ENCODE measurements around the gene LUZP1.

Gene LUZP1

DNA sequence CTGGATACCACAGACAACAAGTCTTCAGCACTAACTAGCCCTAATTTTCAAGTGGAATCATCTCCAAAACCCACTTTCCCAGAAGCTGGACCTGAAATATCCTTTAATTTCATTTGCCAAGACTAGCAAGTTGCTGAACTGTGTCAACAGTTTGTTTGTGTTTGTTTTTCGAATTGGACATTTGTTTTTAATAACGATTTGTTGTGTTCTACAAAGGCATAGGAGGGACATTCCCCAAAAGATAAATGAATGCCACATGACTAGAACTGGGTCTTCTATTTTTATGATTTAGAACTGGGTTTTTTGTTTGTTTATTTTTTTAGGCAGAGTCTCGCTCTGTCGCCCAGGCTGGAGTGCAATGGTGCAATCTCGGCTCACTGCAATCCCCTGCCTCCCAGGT lies 17.9 kb downstream of the LUZP1 start:
- DNase-seq, result no peak

DNA sequence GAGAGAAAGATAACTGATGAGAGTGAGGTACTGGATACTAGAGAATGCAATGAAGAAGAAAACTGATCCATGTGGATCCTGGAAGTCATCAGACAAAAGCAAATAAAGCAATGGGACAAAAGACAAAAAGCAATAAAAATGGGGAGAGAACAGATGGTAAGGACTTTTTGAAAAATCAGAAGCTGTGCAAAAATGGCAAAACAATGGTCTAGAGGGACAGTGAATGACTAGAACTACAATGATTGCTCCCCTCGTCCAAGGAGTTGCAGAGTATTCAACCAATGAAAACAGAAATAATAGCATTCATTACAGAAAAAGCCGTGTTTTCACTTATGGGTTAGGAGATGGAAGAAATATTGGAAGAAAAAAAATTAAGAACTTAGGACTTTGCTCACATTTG lies 18.5 kb downstream of the LUZP1 start:
- DNase-seq, result no peak

DNA sequence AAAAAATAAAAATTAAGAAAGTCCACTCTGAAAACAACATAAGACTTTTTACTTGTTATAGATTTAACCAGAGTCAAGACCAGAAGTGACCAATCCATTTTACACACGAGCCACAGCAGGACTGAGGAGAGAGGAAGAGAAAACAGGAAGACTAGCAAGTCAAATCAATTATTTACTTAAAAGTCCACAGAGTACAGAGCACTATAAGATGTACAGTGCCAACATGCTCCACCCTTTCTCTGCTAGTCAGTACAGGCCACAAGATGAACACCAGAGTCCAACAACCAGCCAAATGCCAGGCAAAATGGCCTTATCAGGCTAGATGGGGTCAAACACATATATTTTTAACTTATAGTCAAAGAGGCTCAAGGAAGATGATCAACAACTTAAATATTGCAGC lies 19.5 kb downstream of the LUZP1 start:
- no peak for DNase-seq

DNA sequence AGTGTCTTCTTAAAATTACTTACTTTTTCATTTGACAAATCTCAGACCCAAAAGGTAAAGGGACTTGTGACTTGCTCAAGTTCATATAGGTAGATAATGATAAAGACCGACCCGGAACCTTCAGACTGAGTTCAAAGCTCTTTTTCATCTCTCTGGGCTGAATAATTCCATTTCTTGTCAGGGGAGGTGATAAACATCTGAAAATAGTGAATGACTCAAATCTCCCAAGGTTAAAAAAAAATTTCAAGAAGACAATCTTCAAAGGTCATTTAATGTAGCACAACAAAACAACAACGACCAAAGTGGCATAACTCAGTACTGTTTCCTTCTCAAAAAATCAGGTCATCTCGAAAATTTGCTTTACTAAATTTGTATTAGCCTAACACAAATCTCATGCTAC lies 20.6 kb downstream of the LUZP1 start:
- no peak for DNase-seq

DNA sequence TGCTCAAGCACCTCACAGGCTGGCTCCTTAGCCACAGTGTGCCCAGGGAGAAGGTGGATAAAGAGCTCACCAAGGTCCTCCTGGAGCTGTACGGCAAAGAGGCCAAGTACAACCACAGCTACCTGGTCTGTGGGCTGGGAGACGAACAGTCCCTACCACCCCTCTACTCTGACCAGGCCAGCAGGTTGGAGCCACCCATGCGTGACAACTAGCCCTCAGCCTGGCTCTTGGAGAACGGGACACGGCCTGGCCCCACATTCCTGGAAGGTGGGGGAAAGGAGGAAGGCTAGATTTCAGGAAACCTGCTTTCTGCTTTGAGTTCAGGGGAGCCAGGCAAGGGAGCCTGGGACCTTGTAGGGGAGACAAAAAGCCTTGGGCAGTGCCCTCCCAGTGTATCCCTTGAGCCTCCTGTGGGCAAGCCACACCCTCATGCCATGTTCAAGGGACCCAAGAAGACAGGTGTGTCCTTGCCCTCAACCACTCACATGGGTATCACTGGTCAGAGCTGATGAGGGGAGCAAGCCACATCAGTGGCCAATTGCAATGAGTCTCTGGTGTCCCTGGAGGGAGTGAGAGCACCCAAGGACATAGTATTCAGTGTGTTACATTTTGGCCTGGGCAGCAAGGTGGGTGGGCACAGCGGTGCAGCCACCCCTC lies 27.6 kb downstream of the LUZP1 start:
- DNase-seq, result no peak

DNA sequence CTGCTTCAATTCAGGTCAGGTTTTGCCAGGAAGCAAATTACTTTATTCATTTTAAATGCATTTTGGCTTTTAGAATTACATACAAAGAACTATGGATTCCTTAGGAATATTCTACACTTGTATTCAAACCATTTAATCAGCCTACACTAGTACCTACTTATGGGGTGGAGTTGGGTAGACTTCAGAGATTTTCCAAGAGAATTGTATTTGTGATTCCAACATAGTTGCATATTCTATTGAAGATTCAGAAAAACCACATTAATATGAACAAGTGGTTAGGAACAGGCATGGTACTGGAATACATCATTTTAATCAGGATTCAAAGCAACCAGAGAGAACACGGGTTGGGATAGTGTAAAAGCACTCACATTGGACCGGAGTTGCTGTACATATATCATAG lies 33.4 kb downstream of the LUZP1 start:
- DNase-seq, result no peak

DNA sequence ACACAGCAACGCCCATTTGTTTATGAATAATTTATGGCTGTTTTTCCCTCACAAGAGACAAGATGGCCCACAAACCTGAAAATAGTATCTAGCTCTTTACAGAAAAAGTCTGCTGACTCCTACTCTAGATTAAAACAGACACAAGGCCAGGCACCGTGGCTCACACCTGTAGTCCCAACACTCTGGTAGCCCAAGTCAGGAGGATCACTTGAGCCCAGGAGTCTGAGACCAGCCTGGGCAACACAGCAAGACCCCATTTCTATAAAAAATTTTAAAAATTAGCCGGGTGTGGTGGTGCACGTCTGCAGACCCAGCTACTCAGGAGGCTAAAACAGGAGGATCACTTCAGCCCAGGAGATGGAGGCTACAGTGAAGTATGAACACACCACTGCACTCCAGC lies 34.6 kb downstream of the LUZP1 start:
- DNase-seq, result no peak

DNA sequence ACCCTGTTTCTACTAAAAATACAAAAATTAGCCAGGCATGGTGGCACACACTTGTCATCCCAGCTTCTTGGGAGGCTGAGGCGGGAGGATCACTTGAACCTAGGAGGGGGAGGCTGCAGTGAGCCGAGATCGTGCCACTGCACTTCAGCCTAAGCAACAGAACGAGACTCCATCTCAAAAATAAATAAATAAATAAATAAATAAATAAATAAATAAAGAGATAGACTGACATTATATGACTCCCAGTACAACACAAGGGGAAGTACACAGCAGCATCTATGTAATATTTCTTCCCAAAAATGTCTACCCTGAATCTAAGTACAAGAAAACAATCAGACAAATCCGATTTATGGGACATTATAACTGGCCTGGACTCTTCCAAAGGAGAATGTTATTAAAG lies 35.1 kb downstream of the LUZP1 start:
- DNase-seq, result no peak

DNA sequence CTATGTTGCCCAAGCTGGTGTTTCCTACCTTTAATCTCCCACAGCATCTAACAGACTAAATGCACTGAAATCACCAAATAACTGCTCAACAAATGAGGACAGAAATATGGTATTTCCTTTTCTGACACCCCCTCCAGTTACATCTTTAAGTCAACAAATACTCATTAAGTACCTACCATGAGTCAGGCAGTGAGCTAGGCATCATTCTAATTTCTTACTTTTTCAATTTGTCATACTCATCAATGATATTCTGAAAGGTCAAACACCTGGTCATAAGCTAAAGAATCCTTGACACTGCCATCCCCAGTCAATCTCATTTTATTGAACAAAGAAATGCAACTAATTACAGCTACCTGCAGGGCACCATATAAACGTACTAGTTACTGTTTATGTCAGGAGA lies 36.6 kb downstream of the LUZP1 start:
- no peak for DNase-seq

DNA sequence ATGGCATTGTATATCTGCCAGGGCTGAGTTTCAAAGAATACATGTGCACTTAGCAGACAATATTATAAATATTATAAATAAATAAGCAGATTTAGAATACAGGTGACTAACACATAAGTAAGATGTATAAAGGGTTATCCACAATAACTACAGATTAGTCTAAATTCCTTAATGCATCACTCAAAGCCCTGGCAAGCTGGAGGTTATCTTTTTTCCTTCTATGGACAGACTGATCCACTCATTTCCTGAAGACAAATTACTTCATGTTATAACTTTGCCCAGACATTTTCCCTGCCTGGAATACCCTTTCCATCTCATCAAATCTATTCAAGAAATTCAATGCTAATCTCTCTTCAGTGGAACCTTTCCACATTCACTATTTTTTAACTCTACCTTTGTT lies 38.8 kb downstream of the LUZP1 start:
- no peak for DNase-seq

DNA sequence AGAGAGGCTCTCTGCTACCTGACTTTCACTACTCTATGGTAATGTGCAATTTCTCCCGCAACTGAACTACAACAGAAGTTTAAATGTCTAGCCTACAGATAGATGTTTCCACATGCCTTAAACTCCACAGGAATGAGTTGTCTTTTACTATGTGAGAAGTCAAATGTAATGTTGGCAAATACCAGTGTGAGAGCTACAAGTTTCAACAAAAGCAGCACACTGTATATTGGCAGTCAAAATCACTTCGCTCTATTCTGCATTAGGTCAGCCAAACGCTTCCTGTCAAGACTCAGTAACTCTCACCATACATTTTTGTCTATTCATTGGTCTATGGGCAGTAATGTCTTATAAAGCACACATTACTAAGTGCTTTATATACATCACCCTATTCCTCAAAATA lies 41.9 kb downstream of the LUZP1 start:
- no peak for DNase-seq

DNA sequence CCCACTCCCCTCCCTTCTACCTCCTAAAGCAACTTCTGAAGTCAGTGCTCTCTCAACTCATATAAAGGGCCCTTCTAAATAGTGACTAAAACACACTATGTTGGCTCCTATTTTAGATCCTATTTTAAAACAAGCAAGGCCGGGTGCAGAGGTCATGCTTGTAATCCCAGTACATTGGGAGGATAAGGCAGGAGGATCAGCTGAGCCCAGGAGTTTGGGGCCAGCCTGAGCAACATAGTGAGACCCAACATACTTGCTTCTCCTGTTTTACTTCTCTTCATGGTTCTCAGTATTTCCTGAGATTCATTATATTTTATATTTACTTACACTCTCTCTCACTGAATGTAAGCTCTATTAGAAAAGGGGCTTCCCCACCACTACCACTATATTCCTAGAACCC lies 42.5 kb downstream of the LUZP1 start:
- no peak for DNase-seq

DNA sequence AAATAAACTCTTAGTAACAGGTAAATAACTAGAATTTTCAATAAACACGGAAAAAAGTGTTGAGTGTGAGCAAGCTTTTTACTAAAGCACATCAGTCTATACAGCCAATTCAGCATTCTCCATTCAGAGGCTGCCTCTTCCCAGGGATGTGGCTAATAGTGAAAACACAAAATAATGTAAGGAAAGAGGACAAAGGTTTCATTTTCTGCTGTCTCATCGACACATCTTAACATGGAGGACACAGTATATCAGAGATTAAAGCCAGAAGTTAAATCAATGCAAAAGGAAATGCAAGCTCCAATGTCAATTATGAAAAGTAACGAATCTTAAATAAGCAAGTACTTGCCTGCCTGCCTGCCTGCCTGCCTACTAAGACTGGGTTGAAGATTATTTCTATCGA lies 43.2 kb downstream of the LUZP1 start:
- DNase-seq, result no peak

DNA sequence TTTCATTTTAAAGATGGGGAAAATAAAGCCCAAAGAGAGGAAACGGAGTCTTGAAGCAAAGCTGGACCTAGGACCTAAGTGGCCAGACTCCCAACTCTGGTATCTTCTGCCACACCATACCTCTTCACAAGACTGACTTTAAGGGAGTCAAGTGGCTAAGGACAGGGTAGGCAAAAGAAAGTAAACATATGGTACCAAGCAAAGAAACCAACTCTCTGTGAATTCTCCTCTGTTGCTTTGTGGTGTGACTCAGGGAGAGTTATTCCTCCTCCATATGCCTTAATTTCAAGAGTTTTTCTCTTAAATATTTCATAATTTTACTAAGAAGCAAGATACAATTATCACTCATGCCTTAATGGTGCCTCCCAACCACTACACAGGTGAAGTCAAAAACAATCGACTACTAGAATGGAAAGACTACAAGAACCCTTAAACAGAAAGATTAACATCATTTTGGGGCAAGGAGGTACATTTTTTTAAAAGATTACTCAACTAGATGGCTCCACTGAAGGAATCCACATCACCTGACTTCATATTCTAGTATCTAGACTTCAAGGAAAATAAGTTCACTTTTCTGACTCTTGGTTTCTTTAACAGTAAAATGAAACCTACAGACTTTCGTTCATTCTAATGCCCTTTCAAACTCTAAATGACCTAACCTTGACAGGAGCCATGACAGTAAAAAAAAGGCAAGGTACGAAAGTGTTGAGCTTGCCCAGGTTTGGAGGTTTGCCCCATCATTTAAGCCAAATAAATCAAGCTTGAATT lies 44.2 kb downstream of the LUZP1 start:
- no peak for DNase-seq

DNA sequence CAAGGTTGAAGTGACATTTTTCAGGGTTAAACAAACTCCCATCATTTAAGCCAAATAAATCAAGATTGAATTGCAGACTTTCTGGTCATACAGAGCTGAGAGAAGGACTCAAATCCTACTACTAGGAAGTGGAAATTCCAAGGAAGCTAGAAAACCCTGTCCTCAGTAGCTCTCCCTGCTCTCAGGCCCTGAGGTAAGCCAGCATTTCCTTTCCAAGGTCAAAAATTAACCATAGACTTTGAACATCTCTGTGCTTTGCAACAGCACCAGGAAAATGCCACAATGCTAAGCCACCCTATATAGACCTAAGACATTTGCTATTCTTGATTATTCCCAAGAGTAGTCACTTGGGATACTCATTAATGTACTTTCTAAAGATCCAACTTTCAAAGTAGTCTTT lies 45.1 kb downstream of the LUZP1 start:
- DNase-seq, result no peak

DNA sequence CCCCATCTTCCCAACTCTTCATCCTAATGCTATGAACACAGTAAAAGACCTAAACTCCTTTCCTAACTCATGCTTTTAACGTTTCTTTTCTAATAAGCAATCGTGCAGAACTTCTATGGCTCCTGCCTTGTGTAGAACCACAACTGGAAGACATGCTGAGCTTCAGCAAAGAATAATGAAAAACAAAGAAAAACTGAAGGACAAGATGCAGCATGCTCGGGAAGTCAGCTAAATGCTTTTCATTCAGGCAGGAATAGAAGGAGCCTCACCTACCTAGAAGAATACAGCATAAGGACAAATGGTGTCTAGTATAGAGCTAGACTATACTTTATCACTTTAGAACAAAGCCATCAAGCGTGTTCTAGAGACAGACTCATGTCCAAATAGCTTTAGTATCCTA lies 45.9 kb downstream of the LUZP1 start:
- no peak for DNase-seq

DNA sequence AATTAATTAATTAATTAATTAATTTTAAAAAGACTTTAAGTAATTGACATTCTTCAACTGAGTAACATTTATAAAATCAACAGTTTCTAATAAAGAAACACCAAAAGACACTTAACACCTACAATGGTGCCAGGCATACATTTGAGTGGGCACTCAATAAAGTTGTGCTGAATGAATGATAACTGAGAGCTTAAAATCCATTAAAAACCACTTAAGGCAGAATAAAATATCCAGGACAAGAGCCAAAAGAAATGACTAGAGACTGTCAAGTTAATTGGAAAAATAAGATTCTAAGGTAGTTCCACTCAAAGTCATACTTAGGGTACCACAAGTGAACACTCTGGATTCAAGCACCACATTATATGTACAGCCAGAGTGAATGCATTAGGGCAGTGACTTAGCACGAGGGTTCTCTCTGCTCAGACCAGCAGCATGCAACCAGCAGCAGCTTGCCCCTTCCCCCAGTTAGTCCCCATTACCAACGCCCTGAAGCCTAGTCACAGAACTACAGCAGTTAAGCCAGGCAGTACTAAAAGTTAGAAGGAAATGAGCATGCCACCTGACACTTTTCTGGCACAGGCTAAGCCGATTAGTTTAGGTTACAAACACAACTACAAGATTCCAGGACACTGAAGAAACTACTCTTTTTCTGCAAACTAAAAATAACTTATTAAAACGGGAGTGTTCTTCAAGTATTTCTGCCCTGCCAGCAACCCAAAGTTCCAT lies 46.5 kb downstream of the LUZP1 start:
- no peak for DNase-seq

DNA sequence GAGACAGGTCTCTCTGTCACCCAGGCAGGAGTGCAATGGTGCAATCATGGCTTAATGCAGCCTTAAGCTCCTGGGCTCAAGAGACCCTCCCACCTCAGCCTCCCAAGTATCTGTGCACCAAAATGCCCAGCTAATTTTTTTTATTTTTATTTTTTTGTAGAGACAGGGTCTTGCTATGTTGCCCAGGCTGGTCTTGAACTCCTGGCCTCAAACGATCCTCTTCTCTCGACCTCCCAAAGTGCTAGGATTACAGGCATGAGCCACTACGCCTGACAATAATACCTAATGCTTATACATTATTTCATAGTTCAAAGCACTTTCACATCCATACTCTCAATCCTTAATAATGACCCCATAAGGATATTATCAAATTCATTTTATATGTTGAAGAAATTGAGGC lies 48.3 kb downstream of the LUZP1 start:
- DNase-seq, result no peak

DNA sequence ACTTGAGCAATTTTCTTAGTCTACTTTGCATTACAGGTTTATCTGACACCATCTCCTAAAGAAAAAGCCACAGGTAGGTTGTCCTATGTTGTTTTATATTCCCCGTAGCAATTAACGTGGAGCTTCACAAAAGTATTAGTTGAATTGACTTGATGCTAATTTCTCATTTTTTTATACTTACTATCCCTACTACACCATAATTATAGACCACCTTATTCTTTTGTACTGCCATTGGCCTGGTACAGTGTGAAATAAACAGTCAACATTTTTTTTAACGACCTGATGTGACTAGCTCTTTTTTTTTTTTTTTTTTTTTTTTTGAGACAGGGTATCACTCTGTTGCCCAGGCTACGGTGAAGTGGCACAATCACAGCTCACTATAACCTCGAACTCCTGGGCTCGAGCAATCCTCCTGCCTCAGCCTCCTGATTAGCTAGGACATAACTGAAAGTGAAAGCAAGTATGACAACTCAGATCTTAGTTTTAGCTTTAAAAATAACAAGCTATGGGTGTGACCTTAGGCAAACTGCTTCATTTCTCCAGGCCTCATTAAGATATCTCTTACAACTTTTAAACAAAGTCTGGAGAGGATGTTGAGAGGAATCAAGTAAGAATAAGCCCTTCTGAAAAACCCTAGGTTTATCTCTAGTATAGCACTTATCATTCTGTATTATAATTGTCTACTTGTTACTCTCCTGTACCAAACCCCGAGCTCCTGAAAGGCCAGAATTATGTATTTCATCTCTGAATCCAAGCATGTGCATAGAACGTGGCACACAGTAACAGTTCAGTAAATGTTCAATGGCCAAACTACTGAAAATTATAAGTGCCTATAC lies 49.5 kb downstream of the LUZP1 start:
- no peak for DNase-seq

DNA sequence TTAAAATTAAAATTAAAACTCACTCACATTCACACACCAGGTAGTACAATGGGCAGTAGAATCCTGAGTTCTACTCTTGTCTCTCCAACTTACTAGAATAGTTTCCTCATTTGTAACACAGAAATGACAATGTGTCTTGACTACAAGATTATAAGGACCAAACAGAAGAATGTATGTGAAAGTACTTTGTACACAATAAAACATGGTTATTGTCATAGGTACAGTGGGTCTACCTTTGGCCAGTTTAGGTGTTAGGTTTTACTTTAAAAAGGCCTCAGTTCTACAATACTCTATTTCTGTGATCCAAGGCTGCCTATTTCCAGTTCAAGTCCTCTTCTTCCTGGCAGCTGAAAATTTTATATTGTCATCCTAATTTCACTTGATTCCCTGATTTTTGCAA lies 50.2 kb downstream of the LUZP1 start:
- DNase-seq, result no peak

DNA sequence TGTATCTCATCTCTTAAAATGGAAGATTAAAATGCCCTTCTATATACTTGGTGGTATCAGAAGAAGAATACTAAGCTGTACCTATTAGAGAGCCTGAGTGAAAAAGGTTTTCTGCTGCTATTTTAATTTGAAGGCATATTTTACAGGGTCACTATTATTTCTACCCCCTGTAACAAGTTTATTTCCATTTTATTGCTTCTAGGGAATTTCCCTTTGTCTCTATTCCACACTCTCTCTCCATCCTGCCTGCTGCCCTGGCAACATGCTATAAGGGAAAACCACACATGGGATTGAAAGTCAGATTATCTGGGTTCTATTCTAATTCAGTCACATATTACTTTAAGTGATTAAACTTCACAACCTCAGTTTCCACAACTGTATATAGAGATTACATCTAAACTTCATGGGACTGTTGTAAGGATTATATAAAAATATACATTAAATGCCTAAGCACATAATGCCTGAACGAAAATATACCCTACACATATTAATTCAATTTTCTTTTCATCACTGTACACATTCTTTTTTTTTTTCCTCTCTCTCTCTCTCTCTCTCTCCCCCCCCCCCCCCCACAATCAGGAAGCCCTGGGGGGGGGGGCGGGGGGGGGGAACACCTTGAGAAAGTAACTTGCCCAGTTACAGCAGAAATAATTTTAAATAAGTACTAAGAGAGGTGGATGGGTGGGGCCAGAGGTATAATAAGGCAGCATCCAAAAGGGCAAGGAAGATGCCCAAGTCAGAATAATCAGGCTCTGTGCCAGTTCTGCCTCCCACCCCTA lies 51.5 kb downstream of the LUZP1 start:
- DNase-seq, result no peak

DNA sequence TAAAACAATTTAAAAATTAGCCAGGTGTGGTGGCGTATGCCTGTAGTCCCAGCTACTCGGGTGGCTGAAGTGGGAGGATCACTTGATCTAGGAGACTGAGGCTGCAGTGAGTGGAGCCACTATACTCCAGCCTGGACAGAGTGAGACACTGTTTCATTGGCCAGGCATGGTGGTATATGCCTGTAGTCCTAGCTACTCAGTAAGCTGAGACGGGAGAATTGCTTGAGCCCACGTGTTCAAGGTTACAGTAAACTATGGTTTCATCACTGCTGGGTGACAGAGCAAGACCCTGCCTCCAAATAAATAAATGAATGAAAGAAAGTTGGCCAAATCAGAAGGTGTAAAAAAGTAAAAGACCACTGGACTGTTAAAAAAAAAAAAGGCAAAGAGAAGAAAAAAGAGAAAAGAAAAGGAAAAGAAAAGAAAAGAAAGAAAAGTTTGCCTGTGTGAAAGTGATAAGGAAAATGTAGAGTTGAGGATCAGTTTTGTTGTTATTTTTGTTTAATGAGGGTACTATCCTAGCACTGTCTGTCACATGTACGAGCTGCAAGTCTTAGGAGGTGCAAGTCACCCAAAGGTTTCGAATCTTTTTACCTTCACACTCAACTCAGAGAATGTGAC lies 52.3 kb downstream of the LUZP1 start:
- DNase-seq, result no peak
